HepG2 (cell line): ENCODE data around the gene SMIM11. TPM values are rescaled to one million over a fixed set of nuclear protein-coding genes. Genes with fewer than 3 reads are reported as not detected.

Experiments used
- ATAC-seq: fragments of 200-7000 bp; cut with Tn5 transposase; 3 replicates; pipeline ENCODE4 v1.9.1; 2020; ENCODE audit warnings: mild to moderate bottlenecking, moderate library complexity
- BruUV-seq: library from RNA; stranded (reverse); fragments of 400-500 nt; replicated peaks from 2 replicates; lab custom pipeline; 2021; lab: Mats Ljungman, UMichigan
- CTCF ChIA-PET: fragments of 300-600 bp; formaldehyde crosslinking; extraction: SDS; loops from one replicate; lab custom pipeline; 2021; ENCODE audit warnings: low total read pairs, inconsistent platforms, low intra/inter-chr PET ratio; lab: Yijun Ruan, JAX
- POLR2A ChIA-PET: fragments of 350-600 bp; sonication (Branson Sonifier 250); formaldehyde crosslinking; loops from one replicate; lab custom pipeline; 2020; ENCODE audit warnings: antibody characterized with exemption, inconsistent platforms; lab: Yijun Ruan, JAX
- DNase-seq: peaks from one replicate; pipeline ENCODE4 v3.0.0-alpha.2; 2015; ENCODE audit warnings: low spot score
- FAIRE-seq: peaks from 3 replicates; lab custom pipeline; 2011; peaks lifted over from hg19 to GRCh38; lab: Jason Lieb, UNC
- H2AFZ ChIP-seq: one replicate; pipeline ENCODE4 v1.6.1; 2011; ENCODE audit warnings: low read length, inconsistent platforms
- H3K27ac ChIP-seq: fragments of 300-600 bp; 3 replicates; pipeline ENCODE4 v1.8.0; 2011; ENCODE audit warnings: mixed run types, mild to moderate bottlenecking, mixed read lengths, low read length, inconsistent platforms; ENCODE audit not compliant: insufficient read depth; ENCODE audit errors: extremely low read length
- H3K27me3 ChIP-seq, 2 experiments: fragments of 200-600 bp in 1 of 2; 2 replicates in 1 of 2; 3 replicates in 1 of 2; pipeline versions ENCODE4 v1.6.0 to v1.8.0; 2011; ENCODE audit warnings: low read length in 2 of 2, mild to moderate bottlenecking in 2 of 2, moderate library complexity in 2 of 2, inconsistent platforms in 1 of 2; ENCODE audit not compliant: insufficient read depth in 2 of 2, control insufficient read depth in 1 of 2
- H3K36me3 ChIP-seq, 2 experiments: fragments of 200-600 bp in 1 of 2; replicated peaks in 1 of 2; 2 replicates in 1 of 2; 3 replicates in 1 of 2; pipeline versions ENCODE4 v1.5.1 to v1.8.0; 2011; ENCODE audit warnings: low read length in 2 of 2, inconsistent platforms in 1 of 2; ENCODE audit not compliant: insufficient read depth in 2 of 2, control insufficient read depth in 1 of 2
- H3K4me1 ChIP-seq: 2 replicates; pipeline ENCODE4 v1.5.1; 2012; ENCODE audit warnings: low read length, inconsistent platforms; ENCODE audit not compliant: insufficient read depth
- H3K4me2 ChIP-seq: 2 replicates; pipeline ENCODE4 v1.6.0; 2011; ENCODE audit warnings: low read depth, low read length, inconsistent platforms
- H3K4me3 ChIP-seq, 3 experiments: fragments of 200-600 bp in 1 of 3; sonication (generic), shearing (Covaris generic) in 1 of 3; replicated peaks in 1 of 3; 2 replicates each; pipeline ENCODE4 v1.5.1; 2011 to 2016; ENCODE audit warnings: low read length in 3 of 3, inconsistent platforms in 2 of 3, low read depth in 2 of 3, mild to moderate bottlenecking in 2 of 3, control low read depth in 1 of 3, mixed read lengths in 1 of 3; ENCODE audit not compliant: insufficient read depth in 1 of 3
- H3K79me2 ChIP-seq: one replicate; pipeline ENCODE4 v1.6.1; 2011; ENCODE audit warnings: low read length, inconsistent platforms; ENCODE audit not compliant: insufficient read depth
- H3K9ac ChIP-seq: 2 replicates; pipeline ENCODE4 v1.6.0; 2011; ENCODE audit warnings: mild to moderate bottlenecking, low read depth, low read length, inconsistent platforms; ENCODE audit not compliant: insufficient read depth
- H3K9me3 ChIP-seq: 2 replicates; pipeline ENCODE4 v1.5.1; 2012; ENCODE audit warnings: mild to moderate bottlenecking, low read length
- H4K20me1 ChIP-seq: 2 replicates; pipeline ENCODE4 v1.6.0; 2011; ENCODE audit warnings: inconsistent platforms, mild to moderate bottlenecking, low read length, moderate library complexity; ENCODE audit not compliant: insufficient read depth
- WGBS: methylation state at CpG from one replicate; pipeline ENCODE4 v1.1.6; 2017; ENCODE audit warnings: low lambda C conversion rate; 5-methylcytosine and 5-hydroxymethylcytosine counted together
- in situ Hi-C: cut with HindIII; loops from 2 replicates; pipeline ENCODE4 v1.10.0; 2017; ENCODE audit warnings: low pct_unique_long_range_greater_than_20kb; ENCODE audit not compliant: extremely low pct_ligation_motif_present
- intact Hi-C: fragments of 100-400 bp; cut with micrococcal nuclease; formaldehyde crosslinking; loops from one replicate; pipeline ENCODE4 v1.10.0; 2022; ENCODE audit not compliant: unreplicated experiment
- polyA plus RNA-seq, 8 experiments: library from polyadenylated mRNA; depleted of rRNA in 3 of 8; stranded (reverse) in 7 of 8; unstranded in 1 of 8; fragments of >200 nt; fragmentation: Illumina TruSeq in 4 of 8; extraction: Trizol in 4 of 8; gene quantifications; 2 replicates each; pipeline versions ENCODE4 v1.2.1 to v1.2.3, GENCODE V29; 2011 to 2016; ENCODE audit warnings: low read depth in 4 of 8, missing spikeins in 1 of 8, mixed read lengths in 1 of 8; ENCODE audit not compliant: insufficient read depth in 1 of 8
- total RNA-seq, 5 experiments: library from RNA; depleted of rRNA; stranded (reverse); fragments of >200 nt; fragmentation: Illumina TruSeq; extraction: Trizol; gene quantifications; 2 replicates each; pipeline ENCODE4 v1.2.3, GENCODE V29; 2016; ENCODE audit warnings: low read depth in 1 of 5
- TF ChIP-seq, protein P1 (sequence below): sonication (generic); formaldehyde crosslinking; IDR thresholded peaks from 2 replicates; pipeline ENCODE4 v1.5.0; 2020; ENCODE audit warnings: mild to moderate bottlenecking, missing genetic modification reagents, moderate library complexity
- TF ChIP-seq, protein P2 (sequence below): sonication (generic); formaldehyde crosslinking; IDR thresholded peaks from 2 replicates; pipeline ENCODE4 v1.9.0; 2021; ENCODE audit warnings: missing genetic modification reagents, borderline replicate concordance

The SMIM11 gene
- total and polyA plus RNA-seq, 2 of the 13 experiments (the other 11 are each of a cell fraction or from before 2014, with no cell fraction given), result 6.4 to 18.9 TPM

DNA sequence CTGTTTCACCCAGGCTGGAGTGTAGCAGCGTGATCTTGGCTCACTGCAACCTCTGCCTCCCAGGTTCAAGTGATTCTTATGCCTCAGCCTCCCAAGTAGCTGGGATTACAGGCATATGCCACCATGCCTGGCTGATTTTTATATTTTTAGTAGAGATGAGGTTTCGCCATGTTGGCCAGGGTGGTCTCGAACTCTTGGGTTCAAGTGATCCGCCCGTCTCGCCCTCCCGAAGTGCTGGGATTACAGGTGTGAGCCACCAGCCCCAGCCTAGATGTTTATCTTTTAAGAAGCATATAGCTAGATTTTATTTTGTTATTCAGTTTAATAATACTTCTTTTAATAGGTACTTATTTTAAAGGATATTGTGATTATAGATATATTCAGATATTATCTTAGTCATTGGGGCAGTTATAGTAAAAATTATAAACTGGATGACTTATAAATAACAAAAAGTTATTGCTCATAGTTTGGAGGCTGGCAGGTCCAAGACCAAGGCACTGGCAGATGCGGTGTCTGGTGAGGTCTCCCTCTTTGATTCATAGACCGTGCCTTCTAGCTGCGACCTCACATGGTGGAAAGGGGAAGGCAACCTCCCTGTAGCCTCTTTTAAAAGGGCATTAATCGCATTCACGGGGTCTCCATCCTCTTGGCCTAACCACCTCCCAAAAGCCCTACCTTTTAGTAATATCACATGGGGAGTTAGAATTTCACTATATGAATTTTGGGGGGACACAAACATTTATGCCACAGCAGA is 14.6 kb upstream of the SMIM11 start:
- no peak overlapping the region for H2AFZ ChIP-seq
- no peak overlapping the region; the same call in 1 of the 2 replicates for H3K4me2 ChIP-seq
- H3K27me3 ChIP-seq, result no peaks in the 10 kb centered on the region; a peak in 2 of 5 replicates
- peak; percentile 53; the same call in 2 of the 3 replicates for ATAC-seq
- no TSS peak for BruUV-seq
- no peak overlapping the region for H3K27ac ChIP-seq
- no peak overlapping the region for H3K4me3 ChIP-seq
- in situ Hi-C loops, result no loop called here
- no peak overlapping the region for H3K9ac ChIP-seq
- FAIRE-seq, result no peak
- TF ChIP-seq, protein P1, sequence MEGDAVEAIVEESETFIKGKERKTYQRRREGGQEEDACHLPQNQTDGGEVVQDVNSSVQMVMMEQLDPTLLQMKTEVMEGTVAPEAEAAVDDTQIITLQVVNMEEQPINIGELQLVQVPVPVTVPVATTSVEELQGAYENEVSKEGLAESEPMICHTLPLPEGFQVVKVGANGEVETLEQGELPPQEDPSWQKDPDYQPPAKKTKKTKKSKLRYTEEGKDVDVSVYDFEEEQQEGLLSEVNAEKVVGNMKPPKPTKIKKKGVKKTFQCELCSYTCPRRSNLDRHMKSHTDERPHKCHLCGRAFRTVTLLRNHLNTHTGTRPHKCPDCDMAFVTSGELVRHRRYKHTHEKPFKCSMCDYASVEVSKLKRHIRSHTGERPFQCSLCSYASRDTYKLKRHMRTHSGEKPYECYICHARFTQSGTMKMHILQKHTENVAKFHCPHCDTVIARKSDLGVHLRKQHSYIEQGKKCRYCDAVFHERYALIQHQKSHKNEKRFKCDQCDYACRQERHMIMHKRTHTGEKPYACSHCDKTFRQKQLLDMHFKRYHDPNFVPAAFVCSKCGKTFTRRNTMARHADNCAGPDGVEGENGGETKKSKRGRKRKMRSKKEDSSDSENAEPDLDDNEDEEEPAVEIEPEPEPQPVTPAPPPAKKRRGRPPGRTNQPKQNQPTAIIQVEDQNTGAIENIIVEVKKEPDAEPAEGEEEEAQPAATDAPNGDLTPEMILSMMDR, result 0 out of 2 replicates have a peak, but pooled peaks have one; percentile 15
- TF ChIP-seq, protein P2, sequence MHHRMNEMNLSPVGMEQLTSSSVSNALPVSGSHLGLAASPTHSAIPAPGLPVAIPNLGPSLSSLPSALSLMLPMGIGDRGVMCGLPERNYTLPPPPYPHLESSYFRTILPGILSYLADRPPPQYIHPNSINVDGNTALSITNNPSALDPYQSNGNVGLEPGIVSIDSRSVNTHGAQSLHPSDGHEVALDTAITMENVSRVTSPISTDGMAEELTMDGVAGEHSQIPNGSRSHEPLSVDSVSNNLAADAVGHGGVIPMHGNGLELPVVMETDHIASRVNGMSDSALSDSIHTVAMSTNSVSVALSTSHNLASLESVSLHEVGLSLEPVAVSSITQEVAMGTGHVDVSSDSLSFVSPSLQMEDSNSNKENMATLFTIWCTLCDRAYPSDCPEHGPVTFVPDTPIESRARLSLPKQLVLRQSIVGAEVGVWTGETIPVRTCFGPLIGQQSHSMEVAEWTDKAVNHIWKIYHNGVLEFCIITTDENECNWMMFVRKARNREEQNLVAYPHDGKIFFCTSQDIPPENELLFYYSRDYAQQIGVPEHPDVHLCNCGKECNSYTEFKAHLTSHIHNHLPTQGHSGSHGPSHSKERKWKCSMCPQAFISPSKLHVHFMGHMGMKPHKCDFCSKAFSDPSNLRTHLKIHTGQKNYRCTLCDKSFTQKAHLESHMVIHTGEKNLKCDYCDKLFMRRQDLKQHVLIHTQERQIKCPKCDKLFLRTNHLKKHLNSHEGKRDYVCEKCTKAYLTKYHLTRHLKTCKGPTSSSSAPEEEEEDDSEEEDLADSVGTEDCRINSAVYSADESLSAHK (CRISPR knock-in tag), result no peak
- TF ChIP-seq, all 625 proteins: peak for 1
- 46% methylated on average over 12 of the region's 12 CpGs for WGBS
- Histone ChIP-seq H3K36me3 (no peaks in the 10 kb centered on the region), H4K20me1 (no peaks in the 10 kb centered on the region), H3K9me3 (no peaks in the 10 kb centered on the region), H3K79me2 (no peaks in the 10 kb centered on the region), H3K4me1 (peaks cover 26% of the 10 kb centered on the region)
- ChIA-PET CTCF (interaction anchor here (0.9 kb wide), 1 partner anchor 243 kb away, joined by 3 read pairs; no protein-coding TSS in a partner anchor), POLR2A (no interaction called here)
- no peak for DNase-seq
- intact Hi-C loops, result no loop called here
